Esophagus muscularis mucosa (tissue), 4 donors: ENCODE results near the gene YPEL5.

Experiments used
- EP300 ChIP-seq: sonication (generic); formaldehyde crosslinking; IDR thresholded peaks from one replicate; pipeline ENCODE4 v1.6.1; 2017; ENCODE audit warnings: antibody characterized with exemption
- POLR2A ChIP-seq: fragments of 450-650 bp; IDR thresholded peaks from one replicate; pipeline ENCODE4 v1.6.1; 2017; ENCODE audit warnings: antibody characterized with exemption, moderate library complexity, mild to moderate bottlenecking, low read depth
- POLR2AphosphoS5 ChIP-seq, 2 donors: sonication (generic); formaldehyde crosslinking; IDR thresholded peaks; one replicate each; pipeline ENCODE4 v1.6.1; 2017; ENCODE audit warnings: antibody characterized with exemption in 2 of 2
- TF ChIP-seq, protein P1 (sequence below), 3 experiments: fragments of 200-600 bp in 2 of 3; fragments of 450-650 bp in 1 of 3; sonication (generic) in 2 of 3; IDR thresholded peaks; one replicate each; pipeline ENCODE4 v1.5.1; 2017 to 2019; ENCODE audit warnings: antibody characterized with exemption in 3 of 3, mild to moderate bottlenecking in 2 of 3, moderate library complexity in 1 of 3

DNA sequence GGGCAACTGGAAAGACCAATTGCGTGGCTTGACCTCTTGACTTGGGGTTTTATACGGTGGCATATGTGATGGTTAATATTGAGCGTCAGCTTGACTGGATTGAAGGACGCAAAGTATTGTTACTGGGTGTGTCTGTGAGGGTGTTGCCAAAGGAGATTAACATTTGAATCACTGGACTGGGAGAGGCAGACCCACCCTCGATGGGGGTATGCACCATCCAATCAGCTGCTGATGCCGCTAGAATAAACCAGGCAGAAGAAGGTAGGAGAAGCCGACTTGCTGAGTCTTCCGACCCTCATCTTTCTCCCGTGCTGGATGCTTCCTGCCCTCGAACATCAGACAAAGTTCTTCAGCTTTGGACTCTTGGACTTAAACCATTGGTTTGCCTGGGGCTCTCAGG, 34.2 kb upstream of the YPEL5 start:
- TF ChIP-seq, protein P1, sequence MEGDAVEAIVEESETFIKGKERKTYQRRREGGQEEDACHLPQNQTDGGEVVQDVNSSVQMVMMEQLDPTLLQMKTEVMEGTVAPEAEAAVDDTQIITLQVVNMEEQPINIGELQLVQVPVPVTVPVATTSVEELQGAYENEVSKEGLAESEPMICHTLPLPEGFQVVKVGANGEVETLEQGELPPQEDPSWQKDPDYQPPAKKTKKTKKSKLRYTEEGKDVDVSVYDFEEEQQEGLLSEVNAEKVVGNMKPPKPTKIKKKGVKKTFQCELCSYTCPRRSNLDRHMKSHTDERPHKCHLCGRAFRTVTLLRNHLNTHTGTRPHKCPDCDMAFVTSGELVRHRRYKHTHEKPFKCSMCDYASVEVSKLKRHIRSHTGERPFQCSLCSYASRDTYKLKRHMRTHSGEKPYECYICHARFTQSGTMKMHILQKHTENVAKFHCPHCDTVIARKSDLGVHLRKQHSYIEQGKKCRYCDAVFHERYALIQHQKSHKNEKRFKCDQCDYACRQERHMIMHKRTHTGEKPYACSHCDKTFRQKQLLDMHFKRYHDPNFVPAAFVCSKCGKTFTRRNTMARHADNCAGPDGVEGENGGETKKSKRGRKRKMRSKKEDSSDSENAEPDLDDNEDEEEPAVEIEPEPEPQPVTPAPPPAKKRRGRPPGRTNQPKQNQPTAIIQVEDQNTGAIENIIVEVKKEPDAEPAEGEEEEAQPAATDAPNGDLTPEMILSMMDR (IDR thresholded peaks at IDR 0.05): no peak
- TF ChIP-seq POLR2AphosphoS5 (IDR thresholded peaks at IDR 0.05): no peak
- TF ChIP-seq POLR2A: no peak
- no peak for TF ChIP-seq EP300
